Kidney (tissue), 14 donors: ENCODE data around the gene MARCHF10. TPM values are rescaled to one million over a fixed set of nuclear protein-coding genes. Genes with fewer than 3 reads are reported as not detected.
"Not testable (repeated sequence)": the region's sequence is repeated elsewhere in the genome, so short reads cannot be mapped to it uniquely, and the experiment has no call there.

Source experiments
- DNase-seq, 5 donors: peaks; one replicate each; pipeline ENCODE4 v3.0.0-alpha.2; 2013 to 2020
- FAIRE-seq: peaks from 2 replicates; lab custom pipeline; 2012; peaks lifted over from hg19 to GRCh38; lab: Jason Lieb, UNC
- H3K27ac ChIP-seq, 2 donors: one replicate each; pipeline ENCODE4 v1.7.0; 2013; ENCODE audit warnings: low read depth in 2 of 2, low read length in 2 of 2, inconsistent platforms in 1 of 2
- H3K27me3 ChIP-seq: one replicate; pipeline ENCODE4 v1.7.1; 2013; ENCODE audit warnings: low read length, inconsistent platforms; ENCODE audit not compliant: control insufficient read depth, insufficient read depth
- H3K36me3 ChIP-seq, 3 donors: one replicate each; pipeline versions ENCODE4 v1.7.0 to v1.7.1; 2013; ENCODE audit warnings: low read length in 3 of 3, control low read depth in 1 of 3, inconsistent platforms in 1 of 3; ENCODE audit not compliant: insufficient read depth in 3 of 3, control insufficient read depth in 2 of 3
- H3K4me1 ChIP-seq, 3 donors: one replicate each; pipeline versions ENCODE4 v1.7.0 to v1.7.1; 2013; ENCODE audit warnings: low read length in 3 of 3, inconsistent platforms in 1 of 3, low read depth in 1 of 3; ENCODE audit not compliant: control insufficient read depth in 2 of 3, insufficient read depth in 2 of 3
- H3K4me3 ChIP-seq, 3 donors: one replicate each; pipeline versions ENCODE4 v1.7.0 to v1.8.1; 2013; ENCODE audit warnings: low read length in 3 of 3, control low read depth in 1 of 3, inconsistent platforms in 1 of 3
- H3K9ac ChIP-seq, 3 donors: one replicate each; pipeline versions ENCODE4 v1.7.0 to v1.7.1; 2013; ENCODE audit warnings: low read length in 3 of 3, control low read depth in 1 of 3, inconsistent platforms in 1 of 3
- H3K9me3 ChIP-seq, 3 donors: one replicate each; pipeline versions ENCODE4 v1.7.0 to v1.7.1; 2013; ENCODE audit warnings: low read length in 3 of 3, control low read depth in 1 of 3, inconsistent platforms in 1 of 3; ENCODE audit not compliant: control insufficient read depth in 2 of 3, insufficient read depth in 1 of 3
- intact Hi-C: fragments of 100-400 bp; cut with DNase I; formaldehyde crosslinking; loops from one replicate; pipeline ENCODE4 v1.11.1; 2022
- polyA plus RNA-seq: library from polyadenylated mRNA; stranded (reverse); fragments of 350-450 nt; fragmentation: Illumina TruSeq; extraction: RNeasy Lipid Tissue Mini Kit (QIAGEN cat#74804); gene quantifications from one replicate; pipeline ENCODE4 v1.2.3, GENCODE V29; 2014; ENCODE audit warnings: low read depth, low replicate concordance; ENCODE audit not compliant: insufficient read depth
- total RNA-seq: library from RNA; stranded (reverse); fragmentation: NEBNext Ultra II Directional; extraction: Animal tissue kit (Norgen Biotek cat#: 25700); gene quantifications from one replicate; pipeline ENCODE4 v1.2.1, GENCODE V29; 2021
- TF ChIP-seq, protein P1 (sequence below): IDR thresholded peaks from 3 replicates; pipeline ENCODE4 v1.5.1; 2012; ENCODE audit warnings: mild to moderate bottlenecking, moderate library complexity, borderline replicate concordance; ENCODE audit not compliant: insufficient read depth; ENCODE audit errors: extremely low read depth
- donor health status: control.
- donor health status: control.
- donor health status: control.
- donor health status: control.
- donor health status: control.
- donor health status: DM: yes; HTN: yes; CAD: no.
- donor health status: Normal renal cell carcinoma (clear cell type).

Gene MARCHF10
- total and polyA plus RNA-seq, 2 donors from 2014 or later, result 0.66 to 6.3 TPM

- no peaks in the 10 kb centered on the region for H3K9me3 ChIP-seq
- intact Hi-C loops, result no loop called here
- H3K4me3 ChIP-seq, result no peak overlapping the region
- no peak overlapping the region for H3K9ac ChIP-seq
- FAIRE-seq (no peak), DNase-seq (no peak)
- no peaks in the 10 kb centered on the region for H3K36me3 ChIP-seq
- H3K4me1 ChIP-seq, result no peaks in the 10 kb centered on the region
- H3K27ac ChIP-seq, result no peak overlapping the region
- TF ChIP-seq, protein P1, sequence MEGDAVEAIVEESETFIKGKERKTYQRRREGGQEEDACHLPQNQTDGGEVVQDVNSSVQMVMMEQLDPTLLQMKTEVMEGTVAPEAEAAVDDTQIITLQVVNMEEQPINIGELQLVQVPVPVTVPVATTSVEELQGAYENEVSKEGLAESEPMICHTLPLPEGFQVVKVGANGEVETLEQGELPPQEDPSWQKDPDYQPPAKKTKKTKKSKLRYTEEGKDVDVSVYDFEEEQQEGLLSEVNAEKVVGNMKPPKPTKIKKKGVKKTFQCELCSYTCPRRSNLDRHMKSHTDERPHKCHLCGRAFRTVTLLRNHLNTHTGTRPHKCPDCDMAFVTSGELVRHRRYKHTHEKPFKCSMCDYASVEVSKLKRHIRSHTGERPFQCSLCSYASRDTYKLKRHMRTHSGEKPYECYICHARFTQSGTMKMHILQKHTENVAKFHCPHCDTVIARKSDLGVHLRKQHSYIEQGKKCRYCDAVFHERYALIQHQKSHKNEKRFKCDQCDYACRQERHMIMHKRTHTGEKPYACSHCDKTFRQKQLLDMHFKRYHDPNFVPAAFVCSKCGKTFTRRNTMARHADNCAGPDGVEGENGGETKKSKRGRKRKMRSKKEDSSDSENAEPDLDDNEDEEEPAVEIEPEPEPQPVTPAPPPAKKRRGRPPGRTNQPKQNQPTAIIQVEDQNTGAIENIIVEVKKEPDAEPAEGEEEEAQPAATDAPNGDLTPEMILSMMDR, result no peak
- H3K27me3 ChIP-seq, result no peaks in the 10 kb centered on the region
Measured at GRCh38 chr17:62848334-62848733, 40.2 kb upstream of the MARCHF10 start.

- no peak overlapping the region for H3K9ac ChIP-seq
- TF ChIP-seq, protein P1, result no peak
- no peak for FAIRE-seq
Measured at GRCh38 chr17:62847426-62847825, 39.3 kb upstream of the MARCHF10 start.

GRCh38 chr17:62840871-62841270, 32.8 kb upstream of the MARCHF10 start:
- Histone ChIP-seq H3K36me3 (no peaks in the 10 kb centered on the region), H3K9me3 (no peaks in the 10 kb centered on the region), H3K4me1 (no peaks in the 10 kb centered on the region), H3K27ac (no peak overlapping the region), H3K9ac (no peak overlapping the region), H3K4me3 (no peak overlapping the region), H3K27me3 (no peaks in the 10 kb centered on the region)
- no peak for DNase-seq
- intact Hi-C loops, result no loop called here
- TF ChIP-seq, protein P1, result no peak
- no peak for FAIRE-seq

More at GRCh38 chr17:62847426-62847825, 39.3 kb upstream of the MARCHF10 start:
- no peaks in the 10 kb centered on the region for H3K27me3 ChIP-seq
- H3K4me1 ChIP-seq, result no peaks in the 10 kb centered on the region
- H3K36me3 ChIP-seq, result no peaks in the 10 kb centered on the region
- H3K27ac ChIP-seq, result no peak overlapping the region
- no peak overlapping the region for H3K4me3 ChIP-seq
- intact Hi-C loops, result no loop called here
- no peaks in the 10 kb centered on the region for H3K9me3 ChIP-seq
- no peak for DNase-seq

GRCh38 chr17:62833816-62834215, 25.7 kb upstream of the MARCHF10 start:
- H3K27me3 ChIP-seq, DNase-seq, intact Hi-C loops, H3K4me1 ChIP-seq, H3K9me3 ChIP-seq, H3K9ac ChIP-seq, H3K36me3 ChIP-seq, FAIRE-seq, H3K4me3 ChIP-seq, H3K27ac ChIP-seq: not testable (repeated sequence)
